BE2C (cell line): ENCODE measurements around the gene ROCK2.
"Not testable (repeated sequence)": the region's sequence is repeated elsewhere in the genome, so short reads cannot be mapped to it uniquely, and the experiment has no call there.

Source experiments
- DNase-seq: peaks from one replicate; pipeline ENCODE4 v3.0.0-alpha.2; 2020
- H3K27me3 ChIP-seq: fragments of 250-450 bp; sonication (Bioruptor Pico); 2 replicates; pipeline ENCODE4 v1.5.1; 2020; ENCODE audit warnings: mild to moderate bottlenecking
- H3K36me3 ChIP-seq: fragments of 250-450 bp; sonication (Bioruptor Pico); 2 replicates; pipeline ENCODE4 v1.5.1; 2020; ENCODE audit warnings: mild to moderate bottlenecking
- H3K4me1 ChIP-seq: fragments of 250-450 bp; sonication (Bioruptor Pico); 2 replicates; pipeline ENCODE4 v1.5.1; 2020
- H3K4me3 ChIP-seq: 2 replicates; pipeline ENCODE4 v1.5.1; 2011; ENCODE audit warnings: low read depth, low read length
- H3K9me3 ChIP-seq: fragments of 250-450 bp; sonication (Bioruptor Pico); 2 replicates; pipeline ENCODE4 v1.5.1; 2020
- CTCF ChIP-seq: IDR thresholded peaks from 2 replicates; pipeline ENCODE4 v1.5.1; 2012; ENCODE audit warnings: mild to moderate bottlenecking, low read depth, low read length

ROCK2 gene

GRCh38 chr2:11263177-11263576, 81.3 kb downstream of the ROCK2 start:
- no peak for DNase-seq
- no peaks in the 10 kb centered on the region for H3K36me3 ChIP-seq
- no peaks in the 10 kb centered on the region for H3K27me3 ChIP-seq
- no peaks in the 10 kb centered on the region for H3K9me3 ChIP-seq
- TF ChIP-seq CTCF: no peak
- H3K4me1 ChIP-seq: no peaks in the 10 kb centered on the region
- no peak overlapping the region for H3K4me3 ChIP-seq

GRCh38 chr2:11262438-11262837, 82.0 kb downstream of the ROCK2 start:
- not testable (repeated sequence) for H3K27me3 ChIP-seq, H3K4me1 ChIP-seq, H3K4me3 ChIP-seq, H3K36me3 ChIP-seq, H3K9me3 ChIP-seq, DNase-seq

- not testable (repeated sequence) for DNase-seq, H3K4me1 ChIP-seq, H3K27me3 ChIP-seq, H3K9me3 ChIP-seq, H3K36me3 ChIP-seq, H3K4me3 ChIP-seq
Observed at GRCh38 chr2:11261564-11261963, 82.9 kb downstream of the ROCK2 start.

- H3K4me1 ChIP-seq: no peaks in the 10 kb centered on the region
- no peak overlapping the region for H3K4me3 ChIP-seq
- H3K36me3 ChIP-seq: no peaks in the 10 kb centered on the region
- DNase-seq: no peak
- TF ChIP-seq CTCF: no peak
- no peaks in the 10 kb centered on the region for H3K9me3 ChIP-seq
- H3K27me3 ChIP-seq: no peaks in the 10 kb centered on the region
Observed at GRCh38 chr2:11260979-11261378, 83.5 kb downstream of the ROCK2 start.

DNA sequence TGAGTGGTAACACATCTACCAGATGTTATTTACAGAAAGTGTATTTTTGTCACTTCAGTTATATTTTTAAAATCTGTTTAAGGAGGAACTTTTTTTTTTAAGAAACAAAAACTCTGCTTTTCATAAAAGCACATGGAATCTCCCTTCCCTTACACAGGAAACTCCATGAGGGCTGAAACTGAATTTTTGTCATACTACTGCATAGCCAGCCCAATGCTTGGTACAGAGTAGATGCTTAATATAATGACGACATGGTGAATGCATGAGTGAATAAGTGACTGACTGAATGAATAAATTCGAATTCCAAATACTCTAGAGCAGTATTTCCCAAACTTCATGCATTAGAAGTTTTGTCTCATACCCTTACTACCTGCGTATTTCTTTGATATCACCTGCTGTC, 86.5 kb downstream of the ROCK2 start:
- no peak for DNase-seq
- no peak for TF ChIP-seq CTCF

GRCh38 chr2:11257078-11257477, 87.4 kb downstream of the ROCK2 start:
- Histone ChIP-seq H3K4me3 (no peak overlapping the region), H3K36me3 (no peaks in the 10 kb centered on the region), H3K4me1 (no peaks in the 10 kb centered on the region), H3K9me3 (no peaks in the 10 kb centered on the region), H3K27me3 (no peaks in the 10 kb centered on the region)
- no peak for TF ChIP-seq CTCF
- no peak for DNase-seq

More for the DNA sequence above, 86.5 kb downstream of the ROCK2 start:
- Histone ChIP-seq H3K36me3 (no peaks in the 10 kb centered on the region), H3K27me3 (no peaks in the 10 kb centered on the region), H3K9me3 (no peaks in the 10 kb centered on the region), H3K4me3 (no peak overlapping the region), H3K4me1 (no peaks in the 10 kb centered on the region)

DNA sequence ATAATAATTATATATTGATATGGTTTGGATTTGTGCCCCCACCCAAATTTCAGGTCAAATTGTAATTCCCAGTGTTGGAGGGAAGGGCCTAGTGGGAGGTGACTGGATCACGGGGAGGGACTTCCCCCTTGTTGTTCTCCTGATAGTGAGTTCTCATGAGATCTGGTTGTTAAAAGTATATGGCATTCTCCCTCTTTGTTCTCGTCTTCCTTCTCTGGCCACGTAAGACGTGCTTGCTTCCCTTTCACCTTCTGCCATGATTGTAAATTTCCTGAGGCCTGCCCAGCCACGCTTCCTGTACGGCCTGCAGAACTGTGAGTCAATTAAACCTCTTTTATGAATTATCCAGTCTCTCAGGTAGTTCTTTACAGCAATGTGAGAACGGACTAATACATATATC, 88.3 kb downstream of the ROCK2 start:
- no peak overlapping the region for H3K4me3 ChIP-seq
- no peak for TF ChIP-seq CTCF
- H3K27me3 ChIP-seq: no peaks in the 10 kb centered on the region
- no peaks in the 10 kb centered on the region for H3K36me3 ChIP-seq
- no peaks in the 10 kb centered on the region for H3K4me1 ChIP-seq
- H3K9me3 ChIP-seq: no peaks in the 10 kb centered on the region
- no peak for DNase-seq
